DND-41 (cell line): ENCODE results near the gene SAMD4B.

Source experiments
- ATAC-seq: fragments of 200-7000 bp; cut with Tn5 transposase; 3 replicates; pipeline ENCODE4 v1.9.1; 2021; ENCODE audit warnings: low read depth; ENCODE audit not compliant: insufficient read depth
- DNase-seq: peaks from one replicate; pipeline ENCODE4 v3.0.0-alpha.2; 2020
- H2AFZ ChIP-seq: 2 replicates; pipeline ENCODE4 v1.6.0; 2012; ENCODE audit warnings: low read depth, low read length
- H3K27ac ChIP-seq: 2 replicates; pipeline ENCODE4 v1.5.1; 2012; ENCODE audit warnings: low read length, inconsistent platforms
- H3K27me3 ChIP-seq: fragments of 200-600 bp; sonication (generic); 2 replicates; pipeline ENCODE4 v1.6.0; 2012; ENCODE audit warnings: low read length, mild to moderate bottlenecking, inconsistent platforms; ENCODE audit not compliant: insufficient read depth, poor library complexity
- H3K36me3 ChIP-seq: 2 replicates; pipeline ENCODE4 v1.5.1; 2012; ENCODE audit warnings: low read length, inconsistent platforms; ENCODE audit not compliant: insufficient read depth
- H3K4me1 ChIP-seq: 2 replicates; pipeline ENCODE4 v1.5.1; 2012; ENCODE audit warnings: mild to moderate bottlenecking, low read length; ENCODE audit not compliant: insufficient read depth
- H3K4me2 ChIP-seq: 2 replicates; pipeline ENCODE4 v1.6.0; 2012; ENCODE audit warnings: mild to moderate bottlenecking, moderate library complexity, low read length, inconsistent platforms; ENCODE audit not compliant: insufficient read depth
- H3K4me3 ChIP-seq, 2 experiments: fragments of 200-600 bp in 1 of 2; shearing (Covaris generic) in 1 of 2; 2 replicates each; pipeline ENCODE4 v1.5.1; 2012 to 2016; ENCODE audit warnings: inconsistent platforms in 2 of 2, low read length in 2 of 2, mild to moderate bottlenecking in 2 of 2, low read depth in 1 of 2, moderate library complexity in 1 of 2
- H3K79me2 ChIP-seq: 2 replicates; pipeline ENCODE4 v1.6.0; 2012; ENCODE audit warnings: low read length, inconsistent platforms; ENCODE audit not compliant: insufficient read depth
- H3K9ac ChIP-seq: 2 replicates; pipeline ENCODE4 v1.6.0; 2012; ENCODE audit warnings: low read depth, mild to moderate bottlenecking, inconsistent platforms, low read length, moderate library complexity
- H3K9me3 ChIP-seq: 2 replicates; pipeline ENCODE4 v1.5.1; 2012; ENCODE audit warnings: low read length, moderate library complexity, mild to moderate bottlenecking, inconsistent platforms; ENCODE audit not compliant: insufficient read depth, severe bottlenecking
- H4K20me1 ChIP-seq: 2 replicates; pipeline ENCODE4 v1.6.0; 2012; ENCODE audit warnings: low read length; ENCODE audit not compliant: insufficient read depth
- CTCF ChIP-seq: IDR thresholded peaks from 2 replicates; pipeline ENCODE4 v1.5.1; 2012; ENCODE audit warnings: borderline replicate concordance, low read length, moderate library complexity, mild to moderate bottlenecking; ENCODE audit not compliant: poor library complexity, severe bottlenecking; ENCODE audit errors: extremely low read depth
- EZH2 ChIP-seq: IDR thresholded peaks from 3 replicates; pipeline ENCODE4 v1.6.1; 2012; ENCODE audit warnings: borderline replicate concordance, low read depth, mild to moderate bottlenecking, moderate library complexity, low read length, inconsistent platforms; ENCODE audit not compliant: severe bottlenecking

The SAMD4B gene

GRCh38 chr19:39362682-39363657, 20.7 kb downstream of the SAMD4B start:
- Histone ChIP-seq H3K9ac (no peak overlapping the region), H3K9me3 (no peaks in the 10 kb centered on the region), H3K4me3 (no peak overlapping the region), H2AFZ (no peak overlapping the region), H3K4me2 (no peak overlapping the region), H3K27ac (no peak overlapping the region), H3K27me3 (no peaks in the 10 kb centered on the region), H4K20me1 (0 out of 2 replicates have a peak, but pooled peaks cover 3% of the 10 kb centered on the region), H3K4me1 (no peaks in the 10 kb centered on the region), H3K36me3 (peaks cover 78% of the 10 kb centered on the region), H3K79me2 (no peaks in the 10 kb centered on the region)
- no peak for ATAC-seq
- TF ChIP-seq CTCF (no peak), EZH2 (no peak)
- no peak for DNase-seq

- Histone ChIP-seq H2AFZ (no peak overlapping the region), H4K20me1 (peaks cover 3% of the 10 kb centered on the region; the same call in 1 of the 2 replicates), H3K9ac (no peak overlapping the region), H3K27ac (no peak overlapping the region), H3K4me2 (no peak overlapping the region), H3K4me1 (no peaks in the 10 kb centered on the region), H3K27me3 (no peaks in the 10 kb centered on the region), H3K36me3 (peaks cover 77% of the 10 kb centered on the region), H3K79me2 (no peaks in the 10 kb centered on the region), H3K9me3 (no peaks in the 10 kb centered on the region), H3K4me3 (no peak overlapping the region)
- ATAC-seq: no peak
- TF ChIP-seq CTCF (no peak), EZH2 (no peak)
- DNase-seq: no peak
These were observed 21.8 kb downstream of the SAMD4B start for GRCh38 chr19:39363901-39364457.

- TF ChIP-seq EZH2: no peak
- no peak for TF ChIP-seq CTCF
These were observed 23.3 kb downstream of the SAMD4B start for GRCh38 chr19:39365531-39365930.

More at GRCh38 chr19:39365531-39365930, 23.3 kb downstream of the SAMD4B start:
- Histone ChIP-seq H2AFZ (no peak overlapping the region), H3K79me2 (no peaks in the 10 kb centered on the region), H3K4me1 (no peaks in the 10 kb centered on the region), H3K4me3 (no peak overlapping the region), H3K36me3 (peaks cover 79% of the 10 kb centered on the region), H3K9ac (no peak overlapping the region), H4K20me1 (peaks cover 3% of the 10 kb centered on the region; the same call in 1 of the 2 replicates), H3K27ac (no peak overlapping the region), H3K27me3 (no peaks in the 10 kb centered on the region), H3K4me2 (no peak overlapping the region), H3K9me3 (no peaks in the 10 kb centered on the region)
- ATAC-seq (no peak), DNase-seq (no peak)
